ENCODE data around the gene KRT7.
"Not testable (repeated sequence)": the region's sequence is repeated elsewhere in the genome, so short reads cannot be mapped to it uniquely, and the experiment has no call there.

- TF ChIP-seq CTCF (IDR thresholded peaks at IDR 0.05; ENCODE audit: low read length): peak; percentile 14; the same call in 1 of the 2 replicates
- TF ChIP-seq EZH2 (IDR thresholded peaks at IDR 0.05; ENCODE audit: borderline replicate concordance, low read length): not testable (repeated sequence)
These were observed 54.1 kb downstream of the KRT7 start for GRCh38 chr12:52286857-52287785.

All from OCI-LY1 (cell line).